Endodermal cell (in vitro differentiated cells): ENCODE measurements around the gene KIF26B. TPM values are rescaled to one million over a fixed set of nuclear protein-coding genes. Genes with fewer than 3 reads are reported as not detected.
A peak's percentile ranks its signal among the peaks of the same experiment; 100 is the strongest.

Source experiments
- DNase-seq: peaks from one replicate; pipeline ENCODE4 v3.0.0-alpha.2; 2017
- H3K27ac ChIP-seq: 2 replicates; pipeline ENCODE4 v1.5.1; 2013; ENCODE audit warnings: mild to moderate bottlenecking, low read depth, low read length, moderate library complexity
- H3K27me3 ChIP-seq: 2 replicates; pipeline ENCODE4 v1.6.1; 2013; ENCODE audit warnings: mild to moderate bottlenecking, low read length, moderate library complexity; ENCODE audit not compliant: insufficient read depth, control insufficient read depth, poor library complexity, severe bottlenecking
- H3K36me3 ChIP-seq: 2 replicates; pipeline ENCODE4 v1.7.0; 2013; ENCODE audit warnings: mild to moderate bottlenecking, low read length, moderate library complexity; ENCODE audit not compliant: control insufficient read depth, insufficient read depth
- H3K4me1 ChIP-seq: one replicate; pipeline ENCODE4 v1.7.0; 2013; ENCODE audit warnings: low read length; ENCODE audit not compliant: control insufficient read depth, insufficient read depth
- H3K4me3 ChIP-seq: 2 replicates; pipeline ENCODE4 v1.5.1; 2013; ENCODE audit warnings: mild to moderate bottlenecking, low read length, moderate library complexity
- H3K9ac ChIP-seq: 2 replicates; pipeline ENCODE4 v1.6.1; 2013; ENCODE audit warnings: mild to moderate bottlenecking, low read length, moderate library complexity; ENCODE audit not compliant: poor library complexity, severe bottlenecking; ENCODE audit errors: extremely low read depth
- H3K9me3 ChIP-seq: 2 replicates; pipeline ENCODE4 v1.6.1; 2013; ENCODE audit warnings: mild to moderate bottlenecking, low read length, moderate library complexity; ENCODE audit not compliant: control insufficient read depth
- H3K27ac Mint-ChIP-seq: 2 replicates; pipeline ENCODE4 v1.8.0; 2020; ENCODE audit warnings: mixed read lengths
- H3K27me3 Mint-ChIP-seq: 2 replicates; pipeline ENCODE4 v1.8.0; 2021; ENCODE audit warnings: mild to moderate bottlenecking, mixed read lengths; ENCODE audit not compliant: insufficient read depth
- H3K36me3 Mint-ChIP-seq: 2 replicates; pipeline ENCODE4 v1.8.0; 2020; ENCODE audit warnings: low read depth, mixed read lengths
- H3K4me1 Mint-ChIP-seq: 2 replicates; pipeline ENCODE4 v1.8.0; 2020; ENCODE audit warnings: mixed read lengths
- H3K4me3 Mint-ChIP-seq: 2 replicates; pipeline ENCODE4 v1.8.0; 2020; ENCODE audit warnings: mild to moderate bottlenecking, moderate library complexity, mixed read lengths
- H3K9me3 Mint-ChIP-seq: 2 replicates; pipeline ENCODE4 v1.8.0; 2020; ENCODE audit warnings: mild to moderate bottlenecking, mixed read lengths
- WGBS, 2 experiments: methylation state at CpG; one replicate each; pipeline versions ENCODE4 v1.1.5 to v1.1.7; 2013; ENCODE audit warnings: missing lambda C conversion rate in 2 of 2, mixed read lengths in 1 of 2; ENCODE audit not compliant: insufficient coverage in 1 of 2, insufficient read length in 1 of 2; 5-methylcytosine and 5-hydroxymethylcytosine counted together
- total RNA-seq, 2 donors: library from RNA; stranded (reverse); fragmentation: NEBNext Ultra II Directional in 1 of 2; extraction: Animal tissue kit (Norgen Biotek cat#: 25700) in 1 of 2; gene quantifications; 2 replicates in 1 of 2; 3 replicates in 1 of 2; pipeline ENCODE4 v1.2.1, GENCODE V29; 2021
- TF ChIP-seq, protein P1 (sequence below): fragments of 200-600 bp; sonication (generic); conservative IDR thresholded peaks from 2 replicates; pipeline ENCODE4 v1.5.0; 2021; ENCODE audit warnings: antibody characterized with exemption, mild to moderate bottlenecking

KIF26B gene
- total RNA-seq, 2 donors from 2014 or later: 12.3 to 21.0 TPM

DNA sequence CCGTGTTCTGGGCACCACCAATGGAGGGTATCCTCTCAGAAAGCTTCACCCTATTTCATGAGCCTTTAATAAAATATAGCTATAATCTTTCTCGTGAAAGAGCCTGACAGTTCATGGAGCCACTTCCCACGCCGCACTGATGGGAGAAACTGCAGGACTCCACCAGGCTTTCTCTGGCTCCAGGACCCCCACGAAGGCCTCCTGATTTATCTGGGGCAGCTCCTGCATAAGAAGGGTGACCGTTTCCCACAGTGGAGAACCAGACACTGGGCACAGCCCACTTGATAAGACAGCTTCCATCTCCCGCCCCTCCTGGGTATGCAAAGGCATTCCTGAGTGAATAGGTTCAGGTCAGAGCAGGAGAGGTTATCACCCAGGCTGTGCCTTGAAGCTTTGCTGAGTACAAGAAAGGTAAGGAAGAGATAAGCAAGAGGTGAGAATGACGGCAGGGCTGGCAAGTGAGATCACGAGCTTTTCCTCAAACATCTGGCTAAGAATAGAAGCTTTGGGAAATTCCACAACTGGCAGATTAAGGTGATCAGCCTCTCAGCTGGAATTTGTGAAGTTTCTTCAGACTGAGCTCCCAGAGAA is 499.8 kb downstream of the KIF26B start:
- TF ChIP-seq, protein P1, sequence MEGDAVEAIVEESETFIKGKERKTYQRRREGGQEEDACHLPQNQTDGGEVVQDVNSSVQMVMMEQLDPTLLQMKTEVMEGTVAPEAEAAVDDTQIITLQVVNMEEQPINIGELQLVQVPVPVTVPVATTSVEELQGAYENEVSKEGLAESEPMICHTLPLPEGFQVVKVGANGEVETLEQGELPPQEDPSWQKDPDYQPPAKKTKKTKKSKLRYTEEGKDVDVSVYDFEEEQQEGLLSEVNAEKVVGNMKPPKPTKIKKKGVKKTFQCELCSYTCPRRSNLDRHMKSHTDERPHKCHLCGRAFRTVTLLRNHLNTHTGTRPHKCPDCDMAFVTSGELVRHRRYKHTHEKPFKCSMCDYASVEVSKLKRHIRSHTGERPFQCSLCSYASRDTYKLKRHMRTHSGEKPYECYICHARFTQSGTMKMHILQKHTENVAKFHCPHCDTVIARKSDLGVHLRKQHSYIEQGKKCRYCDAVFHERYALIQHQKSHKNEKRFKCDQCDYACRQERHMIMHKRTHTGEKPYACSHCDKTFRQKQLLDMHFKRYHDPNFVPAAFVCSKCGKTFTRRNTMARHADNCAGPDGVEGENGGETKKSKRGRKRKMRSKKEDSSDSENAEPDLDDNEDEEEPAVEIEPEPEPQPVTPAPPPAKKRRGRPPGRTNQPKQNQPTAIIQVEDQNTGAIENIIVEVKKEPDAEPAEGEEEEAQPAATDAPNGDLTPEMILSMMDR: no peak
- DNase-seq: peak; percentile 91
- peaks cover 23% of the 10 kb centered on the region for H3K9me3 Mint-ChIP-seq
- H3K27ac Mint-ChIP-seq: peak overlapping the region; percentile 96
- Histone ChIP-seq H3K4me1 (peaks cover 10% of the 10 kb centered on the region), H3K9me3 (peaks cover 17% of the 10 kb centered on the region), H3K4me3 (no peak overlapping the region), H3K27ac (peak overlapping the region; percentile 40), H3K27me3 (no peaks in the 10 kb centered on the region), H3K36me3 (peaks cover 14% of the 10 kb centered on the region), H3K9ac (peak overlapping the region; percentile 40)
- peak overlapping the region; percentile 20 for H3K4me3 Mint-ChIP-seq
- WGBS, 2 experiments: 47 to 71% methylated on average over 6 to 9 of the region's 9 CpGs
- H3K27me3 Mint-ChIP-seq: peaks cover 15% of the 10 kb centered on the region
- peaks cover 38% of the 10 kb centered on the region for H3K4me1 Mint-ChIP-seq
- H3K36me3 Mint-ChIP-seq: peaks cover 38% of the 10 kb centered on the region

DNA sequence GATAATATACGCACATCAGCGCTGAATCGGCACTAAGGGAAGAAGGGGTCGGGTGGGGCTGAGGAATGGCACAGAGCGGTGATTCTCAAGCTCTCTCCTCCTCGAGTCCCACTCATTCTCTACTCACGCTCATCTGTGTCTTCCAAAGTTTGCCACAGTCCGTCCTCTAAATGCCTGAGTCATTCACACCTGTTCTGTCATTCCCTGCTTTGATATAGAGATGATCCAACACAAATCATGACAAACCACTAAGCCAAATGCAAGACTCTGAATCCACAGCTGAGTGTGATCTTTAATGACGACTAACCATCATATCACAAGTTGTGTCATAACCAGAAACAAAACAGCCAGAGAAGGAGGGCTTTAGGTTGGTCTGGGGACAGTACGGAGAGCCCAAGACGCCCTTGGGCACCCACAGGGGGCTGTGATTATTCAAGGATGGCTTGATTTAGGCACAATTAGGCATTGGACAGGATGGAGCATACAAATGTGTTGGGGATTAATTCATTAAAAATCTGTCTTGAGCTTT is 501.5 kb downstream of the KIF26B start:
- peak; percentile 32 for DNase-seq
- H3K27me3 Mint-ChIP-seq: peaks cover 4% of the 10 kb centered on the region
- H3K4me1 ChIP-seq: peaks cover 10% of the 10 kb centered on the region
- H3K4me1 Mint-ChIP-seq: peaks cover 34% of the 10 kb centered on the region
- H3K9me3 Mint-ChIP-seq: peaks cover 16% of the 10 kb centered on the region
- no peak overlapping the region for H3K9ac ChIP-seq
- no peak overlapping the region for H3K4me3 ChIP-seq
- no peak overlapping the region for H3K27ac ChIP-seq
- peaks cover 28% of the 10 kb centered on the region for H3K36me3 Mint-ChIP-seq
- peaks cover 14% of the 10 kb centered on the region for H3K9me3 ChIP-seq
- no peak overlapping the region for H3K27ac Mint-ChIP-seq
- peaks cover 8% of the 10 kb centered on the region for H3K36me3 ChIP-seq
- WGBS, 2 experiments: 89 to 95% methylated on average over 6 to 11 of the region's 11 CpGs
- no peaks in the 10 kb centered on the region for H3K27me3 ChIP-seq
- H3K4me3 Mint-ChIP-seq: no peak overlapping the region
- TF ChIP-seq, protein P1: no peak

DNA sequence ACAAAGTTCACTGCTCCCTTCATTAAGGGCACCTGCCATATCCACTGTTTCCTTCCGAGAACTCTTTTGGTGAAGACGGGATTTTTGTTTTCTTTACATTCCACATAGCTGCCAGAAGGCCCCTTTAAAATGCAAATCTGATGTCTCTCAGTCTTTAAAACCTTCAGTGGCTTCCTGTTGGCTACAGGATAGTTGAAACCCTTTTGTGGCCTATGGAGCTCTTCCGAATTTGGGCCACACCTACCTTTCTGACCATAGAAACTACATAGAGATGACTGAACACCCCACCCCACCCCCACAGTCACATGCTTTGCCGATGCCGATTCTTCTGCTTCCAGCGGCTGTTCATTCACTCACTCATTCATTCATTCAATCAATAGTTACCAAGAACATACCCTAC is 502.6 kb downstream of the KIF26B start:
- H3K9me3 Mint-ChIP-seq: peaks cover 5% of the 10 kb centered on the region
- H3K4me1 ChIP-seq: peaks cover 10% of the 10 kb centered on the region
- TF ChIP-seq, protein P1: no peak
- no peak overlapping the region for H3K4me3 Mint-ChIP-seq
- H3K4me1 Mint-ChIP-seq: peaks cover 34% of the 10 kb centered on the region
- H3K4me3 ChIP-seq: no peak overlapping the region
- H3K27ac Mint-ChIP-seq: peak overlapping the region; percentile 8
- H3K9me3 ChIP-seq: peaks cover 4% of the 10 kb centered on the region
- H3K36me3 ChIP-seq: peaks cover 5% of the 10 kb centered on the region
- no peak overlapping the region for H3K9ac ChIP-seq
- H3K27me3 Mint-ChIP-seq: no peaks in the 10 kb centered on the region
- peaks cover 20% of the 10 kb centered on the region for H3K36me3 Mint-ChIP-seq
- H3K27ac ChIP-seq: no peak overlapping the region
- H3K27me3 ChIP-seq: no peaks in the 10 kb centered on the region
- peak; percentile 56 for DNase-seq
- 79 to 92% methylated on average over 2 to 6 of the region's 6 CpGs for WGBS, 2 experiments
